ENCODE data around the gene CRTC1.

The CRTC1 gene

GRCh38 chr19:18788529-18789421 is 105.3 kb downstream of the CRTC1 start:
- no peak for TF ChIP-seq CTCF (IDR thresholded peaks at IDR 0.05; ENCODE audit: borderline replicate concordance, insufficient read depth, low read depth, low read length)

GRCh38 chr19:18789422-18789869 is 106.0 kb downstream of the CRTC1 start:
- TF ChIP-seq CTCF (IDR thresholded peaks at IDR 0.05; ENCODE audit: borderline replicate concordance, insufficient read depth, low read depth, low read length), result no peak
- H3K4me3 ChIP-seq (ENCODE audit: low read depth, low read length), result peak overlapping the region; percentile 5

More at GRCh38 chr19:18788529-18789421, 105.3 kb downstream of the CRTC1 start:
- H3K4me3 ChIP-seq (ENCODE audit: low read depth, low read length), result no peak overlapping the region

GRCh38 chr19:18789883-18790565 is 106.5 kb downstream of the CRTC1 start:
- TF ChIP-seq CTCF (IDR thresholded peaks at IDR 0.05; ENCODE audit: borderline replicate concordance, insufficient read depth, low read depth, low read length), result no peak

GRCh38 chr19:18790566-18791314 is 107.3 kb downstream of the CRTC1 start, which contains the start of gene COMP:
COMP (minus strand) TSS chr19:18791305; CDS start chr19:18791269, 36 bp downstream.
- H3K4me3 ChIP-seq (ENCODE audit: low read depth, low read length), result no peak within 1 kb of the TSS
- no peak for TF ChIP-seq CTCF (IDR thresholded peaks at IDR 0.05; ENCODE audit: borderline replicate concordance, insufficient read depth, low read depth, low read length)

More at GRCh38 chr19:18789883-18790565, 106.5 kb downstream of the CRTC1 start:
- H3K4me3 ChIP-seq (ENCODE audit: low read depth, low read length), result peak overlapping the region; percentile 5

GRCh38 chr19:18791315-18791678 is 107.8 kb downstream of the CRTC1 start:
- no peak for TF ChIP-seq CTCF (IDR thresholded peaks at IDR 0.05; ENCODE audit: borderline replicate concordance, insufficient read depth, low read depth, low read length)
- no peak overlapping the region for H3K4me3 ChIP-seq (ENCODE audit: low read depth, low read length)

GRCh38 chr19:18792661-18793060 is 109.2 kb downstream of the CRTC1 start:
- H3K4me3 ChIP-seq (ENCODE audit: low read depth, low read length), result no peak overlapping the region
- TF ChIP-seq CTCF (IDR thresholded peaks at IDR 0.05; ENCODE audit: borderline replicate concordance, insufficient read depth, low read depth, low read length), result no peak
